Bronchial epithelial cell (primary cell): Measurements from ENCODE around the gene TEX50. TPM values are rescaled to one million over a fixed set of nuclear protein-coding genes. Genes with fewer than 3 reads are reported as not detected.
A peak's percentile ranks its signal among the peaks of the same experiment; 100 is the strongest.
"Not testable (repeated sequence)": the region's sequence is repeated elsewhere in the genome, so short reads cannot be mapped to it uniquely, and the experiment has no call there.

Experiments used
- DNase-seq: peaks from one replicate; pipeline ENCODE4 v3.0.0-alpha.2; 2010; ENCODE audit warnings: low read depth
- FAIRE-seq: peaks from 2 replicates; lab custom pipeline; 2011; peaks lifted over from hg19 to GRCh38; lab: Jason Lieb, UNC
- H3K27me3 ChIP-seq: 2 replicates; pipeline ENCODE4 v1.5.1; 2011; ENCODE audit warnings: low read length; ENCODE audit not compliant: control insufficient read depth, insufficient read depth
- H3K36me3 ChIP-seq: 2 replicates; pipeline ENCODE4 v1.5.1; 2011; ENCODE audit warnings: low read length; ENCODE audit not compliant: control insufficient read depth, insufficient read depth
- H3K4me3 ChIP-seq: 2 replicates; pipeline ENCODE4 v1.5.1; 2011; ENCODE audit warnings: mild to moderate bottlenecking, low read depth, low read length, control low read depth
- total RNA-seq: library from RNA; depleted of rRNA; stranded (reverse); fragments of >200 nt; gene quantifications from 2 replicates; pipeline ENCODE4 v1.2.1, GENCODE V29; 2014
- TF ChIP-seq, protein P1 (sequence below): IDR thresholded peaks from 2 replicates; pipeline ENCODE4 v1.5.1; 2011; ENCODE audit warnings: mild to moderate bottlenecking, moderate library complexity, low read length, control low read depth, inconsistent platforms; ENCODE audit not compliant: insufficient read depth, severe bottlenecking

TEX50 gene
- total RNA-seq, 1 donor from 2014 or later = not detected

DNA sequence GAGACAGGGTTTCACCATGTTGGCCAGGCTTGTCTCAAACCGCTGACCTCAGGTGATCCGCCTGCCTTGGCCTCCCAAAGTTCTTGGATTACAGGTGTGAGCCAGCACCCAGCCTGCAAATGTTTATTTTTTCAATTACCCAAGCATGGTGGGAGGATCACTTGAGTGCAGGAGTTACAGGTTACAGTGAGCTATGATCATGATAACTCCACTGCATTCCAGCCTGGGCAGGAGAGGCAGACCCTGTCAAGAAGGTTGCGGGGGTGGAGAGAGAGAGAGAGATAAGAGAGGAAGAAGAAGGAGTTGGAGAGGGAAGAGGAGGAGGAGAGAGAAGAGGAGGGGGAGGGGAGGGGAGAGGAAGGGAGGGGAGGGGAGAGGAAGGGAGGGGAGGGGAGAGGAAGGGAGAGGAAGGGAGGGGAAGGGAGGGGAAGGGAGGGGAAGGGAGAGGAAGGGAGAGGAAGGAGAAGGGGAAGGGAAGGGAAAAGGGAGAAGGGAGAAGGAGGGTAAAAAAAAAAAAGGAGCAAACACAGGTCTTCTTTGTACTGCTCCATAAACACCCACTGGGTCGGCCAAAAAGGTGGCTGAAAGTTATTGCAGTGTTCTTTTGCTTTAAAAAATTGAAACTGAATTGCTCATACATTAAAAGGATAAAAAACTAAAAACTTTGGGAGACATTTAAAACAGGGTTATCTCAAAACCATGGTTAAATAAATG, 26.5 kb upstream of the TEX50 start:
- FAIRE-seq (no peak), DNase-seq (no peak)
- TF ChIP-seq, protein P1, sequence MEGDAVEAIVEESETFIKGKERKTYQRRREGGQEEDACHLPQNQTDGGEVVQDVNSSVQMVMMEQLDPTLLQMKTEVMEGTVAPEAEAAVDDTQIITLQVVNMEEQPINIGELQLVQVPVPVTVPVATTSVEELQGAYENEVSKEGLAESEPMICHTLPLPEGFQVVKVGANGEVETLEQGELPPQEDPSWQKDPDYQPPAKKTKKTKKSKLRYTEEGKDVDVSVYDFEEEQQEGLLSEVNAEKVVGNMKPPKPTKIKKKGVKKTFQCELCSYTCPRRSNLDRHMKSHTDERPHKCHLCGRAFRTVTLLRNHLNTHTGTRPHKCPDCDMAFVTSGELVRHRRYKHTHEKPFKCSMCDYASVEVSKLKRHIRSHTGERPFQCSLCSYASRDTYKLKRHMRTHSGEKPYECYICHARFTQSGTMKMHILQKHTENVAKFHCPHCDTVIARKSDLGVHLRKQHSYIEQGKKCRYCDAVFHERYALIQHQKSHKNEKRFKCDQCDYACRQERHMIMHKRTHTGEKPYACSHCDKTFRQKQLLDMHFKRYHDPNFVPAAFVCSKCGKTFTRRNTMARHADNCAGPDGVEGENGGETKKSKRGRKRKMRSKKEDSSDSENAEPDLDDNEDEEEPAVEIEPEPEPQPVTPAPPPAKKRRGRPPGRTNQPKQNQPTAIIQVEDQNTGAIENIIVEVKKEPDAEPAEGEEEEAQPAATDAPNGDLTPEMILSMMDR = no peak
- Histone ChIP-seq H3K36me3 (no peaks in the 10 kb centered on the region), H3K4me3 (no peak overlapping the region), H3K27me3 (no peaks in the 10 kb centered on the region)

GRCh38 chr1:173613086-173613485, 22.1 kb upstream of the TEX50 start:
- not testable (repeated sequence) for H3K4me3 ChIP-seq, H3K27me3 ChIP-seq, FAIRE-seq, DNase-seq, H3K36me3 ChIP-seq

DNA sequence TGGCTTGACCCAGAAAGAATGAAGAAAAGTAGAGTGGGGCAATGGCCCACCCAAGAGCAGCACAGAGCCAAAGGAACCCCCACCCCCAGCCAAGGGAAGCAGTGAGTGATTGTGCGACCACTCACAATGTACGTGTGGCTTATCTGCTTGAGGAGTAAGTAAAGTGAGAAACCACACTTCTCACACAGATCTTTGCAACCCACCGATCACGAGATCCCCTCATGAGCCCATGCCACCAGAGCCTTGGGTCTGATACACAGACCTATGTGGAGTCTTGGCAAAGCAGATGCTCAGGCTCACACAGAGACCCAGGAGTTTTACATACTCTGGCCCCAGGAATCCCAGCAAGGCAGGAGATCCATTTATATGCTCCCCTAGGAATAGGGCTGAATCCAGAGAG, 18.3 kb upstream of the TEX50 start:
- no peaks in the 10 kb centered on the region for H3K36me3 ChIP-seq
- DNase-seq = no peak
- TF ChIP-seq, protein P1 = no peak
- no peak overlapping the region for H3K4me3 ChIP-seq
- no peak for FAIRE-seq
- H3K27me3 ChIP-seq = no peaks in the 10 kb centered on the region

DNA sequence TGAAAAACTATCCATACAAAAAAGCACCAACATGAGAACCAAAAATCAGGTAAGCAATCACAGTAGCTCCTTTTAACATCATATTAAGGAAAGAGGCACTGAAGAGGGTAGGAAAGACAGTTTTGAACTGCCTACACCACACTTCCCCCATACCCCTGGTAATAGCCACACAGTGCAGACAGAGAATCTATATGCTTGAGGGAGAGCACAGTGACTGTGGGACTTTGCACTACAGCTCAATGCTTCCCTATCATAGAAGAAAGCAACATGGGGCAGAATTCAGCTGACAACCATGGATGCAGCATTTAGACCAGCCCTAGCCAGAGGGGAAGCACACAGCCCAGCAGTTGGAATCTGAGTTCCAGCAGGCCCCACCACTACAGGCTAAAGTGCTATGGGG, 7.9 kb upstream of the TEX50 start:
- H3K36me3 ChIP-seq = no peaks in the 10 kb centered on the region
- DNase-seq (no peak), FAIRE-seq (no peak)
- no peak overlapping the region for H3K4me3 ChIP-seq
- H3K27me3 ChIP-seq = no peaks in the 10 kb centered on the region
- TF ChIP-seq, protein P1 = no peak

DNA sequence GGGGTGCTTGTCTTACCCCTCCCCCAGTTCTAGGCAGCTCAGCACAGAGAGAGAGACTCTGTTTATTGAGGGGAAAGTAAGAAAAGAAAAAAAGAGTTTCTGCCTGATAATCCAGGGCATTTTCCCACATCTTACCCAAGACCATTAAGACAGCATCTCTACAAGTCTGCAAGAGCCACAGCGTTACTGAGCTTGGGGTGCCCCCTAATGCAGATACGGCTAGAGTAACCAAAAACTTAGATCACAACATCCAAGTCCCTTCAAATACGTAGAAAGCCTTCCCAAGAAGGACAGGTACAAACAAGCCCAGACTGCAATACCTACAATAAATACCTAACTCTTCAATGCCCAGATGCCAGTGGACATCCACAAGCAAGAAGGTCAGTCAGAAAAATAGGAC, 6.2 kb upstream of the TEX50 start:
- Histone ChIP-seq H3K36me3 (no peaks in the 10 kb centered on the region), H3K27me3 (no peaks in the 10 kb centered on the region), H3K4me3 (no peak overlapping the region)
- DNase-seq (peak; percentile 38), FAIRE-seq (no peak)
- TF ChIP-seq, protein P1 = no peak

DNA sequence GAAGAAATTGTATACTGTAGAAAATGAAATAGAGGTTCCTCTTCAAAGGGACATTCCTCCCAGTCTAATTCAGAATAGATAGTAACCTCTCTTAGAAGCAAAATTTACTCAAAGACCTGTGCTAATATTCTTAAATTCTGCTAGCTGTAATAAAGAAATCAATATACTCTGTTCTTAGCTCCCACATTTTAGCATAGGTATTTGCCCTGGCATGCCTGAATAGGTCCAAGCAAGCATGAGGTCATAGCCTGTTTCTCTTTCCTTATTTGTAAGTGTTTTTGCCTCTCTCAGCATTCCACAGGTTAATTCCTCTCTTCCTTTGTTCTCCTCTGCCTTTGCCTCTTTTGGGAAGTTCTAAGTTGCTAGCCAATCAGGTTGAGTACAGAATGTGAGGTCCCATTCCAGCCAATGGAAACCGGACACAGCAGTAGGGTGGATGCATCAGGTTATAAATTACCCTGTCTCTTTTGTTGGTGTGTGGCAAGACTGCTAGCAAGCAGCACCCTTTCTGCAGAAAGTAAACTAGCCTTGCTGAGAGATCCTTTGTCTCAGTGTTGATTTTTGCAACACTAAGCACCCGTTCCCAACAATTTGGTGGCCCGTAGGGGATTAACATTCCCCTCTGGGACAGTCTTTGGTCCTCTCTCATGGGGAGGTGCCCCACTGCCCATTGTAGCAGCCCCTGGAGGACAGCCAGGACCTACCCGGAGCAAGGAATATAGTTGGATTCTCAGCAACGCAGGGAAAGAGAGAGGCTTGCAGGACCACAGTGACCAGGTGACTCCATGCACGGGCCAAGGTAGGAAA, 2.3 kb downstream of the TEX50 start:
- not testable (repeated sequence) for FAIRE-seq

More for the DNA sequence above, 2.3 kb downstream of the TEX50 start:
- not testable (repeated sequence) for H3K36me3 ChIP-seq, H3K27me3 ChIP-seq, H3K4me3 ChIP-seq
- DNase-seq = peak; percentile 71
